ENCODE measurements around the gene C13orf46.

Gene C13orf46

DNA sequence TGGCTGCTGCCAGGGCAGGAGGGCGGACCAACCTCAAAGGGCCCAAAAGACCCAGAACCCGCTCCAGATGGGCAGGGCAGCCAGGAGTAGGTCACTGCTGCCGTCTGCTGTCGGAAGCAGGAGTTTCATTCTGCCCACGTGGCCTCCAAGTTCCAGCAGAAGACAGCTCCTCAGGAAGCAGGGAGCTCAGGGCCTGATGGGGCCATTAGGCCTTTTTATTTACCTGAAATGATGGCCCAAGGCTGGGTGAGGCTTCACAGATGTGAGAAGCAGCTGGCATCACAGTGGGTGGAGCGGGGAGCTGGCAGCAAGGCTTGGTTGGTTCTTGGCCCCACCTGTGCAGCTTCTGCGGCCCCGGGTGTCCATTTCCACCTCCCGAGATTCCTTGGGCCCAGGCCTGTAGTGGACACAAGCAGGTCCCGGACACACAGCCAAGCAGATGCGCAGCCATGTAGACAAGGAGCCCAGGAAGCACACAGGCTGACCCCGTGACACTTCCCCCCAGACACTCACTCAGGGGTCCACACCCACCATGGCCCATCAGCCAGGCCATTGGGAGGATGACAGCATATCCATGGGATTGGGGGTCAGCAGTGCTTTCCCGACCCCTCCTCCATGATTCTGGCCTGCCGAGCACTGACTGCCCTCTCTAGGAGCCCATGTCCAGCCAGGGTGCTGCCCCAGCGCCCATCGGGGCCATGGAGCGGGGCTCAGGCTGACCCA lies 26.4 kb downstream of the C13orf46 start:
- FAIRE-seq (no peak), DNase-seq (ENCODE audit: insufficient read length) (no peak)

DNA sequence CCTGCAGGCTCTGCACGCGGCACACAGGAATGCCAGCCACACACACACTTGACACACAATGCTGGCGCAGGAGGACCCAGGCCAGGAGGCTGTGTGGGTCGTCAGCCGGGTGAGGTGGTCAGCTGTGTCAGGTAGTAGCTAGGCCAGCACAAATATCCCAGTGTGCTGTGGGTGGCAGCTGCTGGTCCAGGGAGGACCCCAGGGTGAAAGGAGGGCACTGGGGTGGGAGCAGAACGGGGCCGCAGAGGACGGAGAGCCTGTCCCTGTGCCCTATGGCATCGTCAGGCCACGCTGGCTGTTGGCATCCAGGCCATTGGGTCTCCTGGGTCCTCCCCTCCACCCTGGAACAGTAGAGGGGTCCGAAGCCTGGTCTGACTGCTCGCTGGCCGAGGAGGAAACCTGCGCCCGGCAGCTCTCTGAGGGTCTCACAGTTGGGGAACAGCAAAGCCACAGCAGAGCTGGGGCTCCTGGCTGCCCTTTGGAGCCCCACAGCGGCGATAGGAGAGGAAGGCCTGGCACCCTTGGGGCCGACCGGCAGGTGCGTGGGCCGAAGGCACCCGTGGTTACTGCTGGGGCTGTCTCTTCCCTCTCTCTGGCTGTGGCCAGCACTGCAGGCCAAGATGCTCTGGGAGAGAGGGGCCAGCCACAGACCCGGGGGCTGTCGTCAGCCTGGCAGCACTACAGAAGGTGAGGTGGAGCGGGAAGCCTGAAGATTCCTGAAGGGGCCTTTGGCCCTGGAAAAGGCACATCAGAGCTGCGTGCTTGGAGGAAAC lies 27.3 kb downstream of the C13orf46 start:
- FAIRE-seq (no peak), DNase-seq (ENCODE audit: insufficient read length) (no peak)
- TF ChIP-seq POLR2A (IDR thresholded peaks at IDR 0.05; ENCODE audit: low read depth, low read length) = no peak
- no peak for TF ChIP-seq POLR2AphosphoS5 (IDR thresholded peaks at IDR 0.05; ENCODE audit: low read depth, low read length)
- TF ChIP-seq TAF1 (IDR thresholded peaks at IDR 0.05; ENCODE audit: borderline replicate concordance, low read depth, low read length) = no peak

More for the DNA sequence above, 26.4 kb downstream of the C13orf46 start:
- TF ChIP-seq POLR2AphosphoS5 (IDR thresholded peaks at IDR 0.05; ENCODE audit: low read depth, low read length) = no peak
- TF ChIP-seq POLR2A (IDR thresholded peaks at IDR 0.05; ENCODE audit: low read depth, low read length) = no peak
- no peak for TF ChIP-seq TAF1 (IDR thresholded peaks at IDR 0.05; ENCODE audit: borderline replicate concordance, low read depth, low read length)

DNA sequence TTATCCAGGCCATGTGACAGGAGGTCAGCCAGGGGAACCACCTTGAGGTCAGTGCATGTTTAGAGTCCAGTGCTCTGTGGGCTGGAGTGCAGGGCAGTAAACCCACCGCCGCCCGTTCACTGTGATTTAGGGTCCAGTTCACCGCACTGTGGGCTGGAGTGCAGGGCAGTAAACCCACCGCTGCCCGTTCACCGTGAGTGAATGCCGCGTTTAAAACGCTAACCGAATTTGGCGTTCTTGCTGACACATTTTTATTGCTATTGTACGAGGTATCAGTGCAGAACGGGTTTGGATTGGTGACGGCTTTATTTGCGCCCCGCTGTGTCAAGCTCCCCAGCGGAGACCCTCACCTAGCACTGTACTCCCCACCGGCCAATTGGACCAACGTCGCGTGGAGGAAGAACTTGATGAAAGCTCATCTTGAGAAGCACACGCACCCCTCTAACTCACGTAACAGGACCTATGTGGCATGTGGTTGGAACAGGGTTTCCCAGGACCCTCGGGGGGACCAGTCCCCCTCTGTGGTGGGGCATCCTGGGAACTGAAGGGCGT lies 27.9 kb downstream of the C13orf46 start:
- FAIRE-seq (no peak), DNase-seq (ENCODE audit: insufficient read length) (no peak)
- no peak for TF ChIP-seq POLR2AphosphoS5 (IDR thresholded peaks at IDR 0.05; ENCODE audit: low read depth, low read length)
- TF ChIP-seq POLR2A (IDR thresholded peaks at IDR 0.05; ENCODE audit: low read depth, low read length) = no peak
- TF ChIP-seq TAF1 (IDR thresholded peaks at IDR 0.05; ENCODE audit: borderline replicate concordance, low read depth, low read length) = no peak

DNA sequence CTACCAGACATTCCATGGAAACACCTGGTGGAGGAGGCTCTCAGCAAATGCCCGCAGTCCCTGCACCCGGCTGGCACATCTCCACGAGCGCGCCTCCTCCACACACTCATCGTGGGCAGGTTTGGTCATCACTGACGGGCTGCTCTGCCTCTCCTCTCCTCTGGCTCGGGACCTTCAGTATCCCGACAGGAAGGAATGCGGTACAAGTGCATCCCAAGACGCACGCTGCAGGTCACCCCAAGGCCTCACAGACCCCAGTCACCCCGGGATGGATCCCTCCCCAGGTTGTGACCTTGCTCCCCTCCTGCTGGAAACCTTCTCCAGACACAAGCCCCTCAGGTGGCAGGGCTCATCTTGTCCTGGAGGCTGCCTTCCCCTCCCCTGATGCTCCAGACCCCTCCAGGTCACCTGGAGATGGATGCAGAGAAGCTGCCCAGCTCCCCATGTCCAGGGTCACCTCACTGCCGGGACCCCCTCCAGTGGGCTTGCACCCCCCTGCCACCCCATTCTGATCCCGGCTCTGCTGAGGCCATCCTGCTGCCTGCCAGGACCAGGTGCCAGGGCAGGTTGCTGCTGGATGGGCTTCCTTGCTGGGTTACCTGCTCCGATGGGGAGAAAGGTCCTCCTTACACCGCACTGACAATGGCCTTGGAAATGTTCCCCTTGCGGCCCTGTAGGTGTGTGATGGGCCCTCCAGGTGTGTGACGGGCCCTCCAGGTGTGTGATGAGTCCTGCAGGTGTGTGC lies 29.9 kb downstream of the C13orf46 start:
- TF ChIP-seq POLR2A (IDR thresholded peaks at IDR 0.05; ENCODE audit: low read depth, low read length) (no peak), TAF1 (IDR thresholded peaks at IDR 0.05; ENCODE audit: borderline replicate concordance, low read depth, low read length) (no peak), POLR2AphosphoS5 (IDR thresholded peaks at IDR 0.05; ENCODE audit: low read depth, low read length) (no peak)

DNA sequence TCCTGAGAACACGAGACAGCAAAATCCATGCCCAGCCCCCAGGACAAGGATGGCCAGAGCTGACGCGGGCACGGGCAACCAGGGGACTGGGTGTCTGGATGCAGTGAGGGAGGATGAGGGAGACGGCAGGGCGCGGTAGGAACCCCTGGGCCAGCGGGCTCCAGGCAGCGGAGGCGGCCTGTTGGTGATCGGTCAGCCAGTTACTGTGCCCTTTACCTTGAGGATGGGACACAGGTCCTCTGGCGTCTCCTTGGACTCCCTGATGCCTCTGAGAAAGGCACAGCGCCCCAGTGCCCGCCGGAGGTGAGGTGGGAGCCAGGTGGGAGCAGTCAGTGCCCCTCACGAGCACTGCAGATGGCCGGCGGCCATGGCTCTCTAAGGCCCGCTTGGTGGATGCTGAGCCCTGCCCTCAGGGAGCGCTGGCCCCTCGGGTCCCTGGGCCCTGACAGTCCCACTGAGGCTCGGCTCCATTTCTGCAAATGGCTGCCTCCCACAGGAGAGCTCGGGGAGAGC lies 31.2 kb downstream of the C13orf46 start:
- FAIRE-seq (no peak), DNase-seq (ENCODE audit: insufficient read length) (no peak)
- TF ChIP-seq TAF1 (IDR thresholded peaks at IDR 0.05; ENCODE audit: borderline replicate concordance, low read depth, low read length) (no peak), POLR2AphosphoS5 (IDR thresholded peaks at IDR 0.05; ENCODE audit: low read depth, low read length) (no peak), POLR2A (IDR thresholded peaks at IDR 0.05; ENCODE audit: low read depth, low read length) (no peak)

More for the DNA sequence above, 29.9 kb downstream of the C13orf46 start:
- DNase-seq (ENCODE audit: insufficient read length) (no peak), FAIRE-seq (no peak)

DNA sequence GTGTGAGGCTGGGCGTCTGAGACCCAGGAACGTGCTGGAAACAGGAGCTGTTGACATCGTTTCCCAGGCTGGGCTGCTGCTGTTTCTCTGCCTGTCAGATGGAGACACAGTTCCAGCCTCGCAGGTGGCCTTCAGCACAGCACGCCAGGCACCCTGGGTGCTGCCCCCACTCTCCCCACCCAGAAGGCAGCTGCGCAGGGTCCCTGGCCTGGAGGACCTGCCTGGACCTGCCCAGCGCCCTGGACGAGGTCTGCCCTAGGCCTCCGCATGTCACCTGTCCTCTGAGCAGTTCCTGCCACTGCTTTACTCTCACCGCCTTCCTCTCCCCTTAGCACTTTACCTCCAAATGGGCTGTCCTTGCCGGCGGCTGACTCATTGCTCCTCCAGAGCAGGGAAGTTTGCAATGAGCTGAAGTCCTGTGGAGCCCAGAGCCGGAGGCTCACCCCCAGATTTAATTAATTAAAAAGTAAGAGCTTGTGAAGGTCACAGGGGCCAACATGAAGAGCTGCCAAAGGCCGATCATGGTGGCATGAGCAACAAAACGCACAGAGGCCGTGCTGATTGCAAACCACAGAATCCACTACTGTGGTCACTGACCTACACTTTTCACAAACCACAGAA lies 32.2 kb downstream of the C13orf46 start:
- no peak for DNase-seq (ENCODE audit: insufficient read length)
- FAIRE-seq = no peak

DNA sequence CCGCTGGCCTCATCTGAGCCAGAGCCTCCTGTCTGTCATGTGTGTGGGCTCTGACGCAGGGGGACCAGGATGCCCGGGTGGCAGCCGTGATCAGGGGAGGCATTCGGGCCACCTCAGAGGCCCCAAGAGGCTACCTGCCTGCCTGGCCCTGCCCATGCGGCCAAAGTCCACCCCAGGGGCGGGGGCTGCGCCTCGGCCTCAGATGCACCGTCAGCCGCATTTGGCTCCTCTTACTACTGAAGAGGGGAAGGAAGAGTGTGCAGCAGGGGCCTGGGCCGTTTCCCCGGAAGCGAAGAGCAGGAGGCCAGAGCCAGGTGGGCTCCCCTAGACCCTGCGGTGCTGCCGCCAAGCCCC lies 34.0 kb downstream of the C13orf46 start:
- FAIRE-seq = no peak
- no peak for DNase-seq (ENCODE audit: insufficient read length)
- TF ChIP-seq POLR2A (IDR thresholded peaks at IDR 0.05; ENCODE audit: low read depth, low read length) = no peak
- no peak for TF ChIP-seq POLR2AphosphoS5 (IDR thresholded peaks at IDR 0.05; ENCODE audit: low read depth, low read length)
- no peak for TF ChIP-seq TAF1 (IDR thresholded peaks at IDR 0.05; ENCODE audit: borderline replicate concordance, low read depth, low read length)

More for the DNA sequence above, 32.2 kb downstream of the C13orf46 start:
- TF ChIP-seq POLR2A (IDR thresholded peaks at IDR 0.05; ENCODE audit: low read depth, low read length) (no peak), POLR2AphosphoS5 (IDR thresholded peaks at IDR 0.05; ENCODE audit: low read depth, low read length) (no peak)

DNA sequence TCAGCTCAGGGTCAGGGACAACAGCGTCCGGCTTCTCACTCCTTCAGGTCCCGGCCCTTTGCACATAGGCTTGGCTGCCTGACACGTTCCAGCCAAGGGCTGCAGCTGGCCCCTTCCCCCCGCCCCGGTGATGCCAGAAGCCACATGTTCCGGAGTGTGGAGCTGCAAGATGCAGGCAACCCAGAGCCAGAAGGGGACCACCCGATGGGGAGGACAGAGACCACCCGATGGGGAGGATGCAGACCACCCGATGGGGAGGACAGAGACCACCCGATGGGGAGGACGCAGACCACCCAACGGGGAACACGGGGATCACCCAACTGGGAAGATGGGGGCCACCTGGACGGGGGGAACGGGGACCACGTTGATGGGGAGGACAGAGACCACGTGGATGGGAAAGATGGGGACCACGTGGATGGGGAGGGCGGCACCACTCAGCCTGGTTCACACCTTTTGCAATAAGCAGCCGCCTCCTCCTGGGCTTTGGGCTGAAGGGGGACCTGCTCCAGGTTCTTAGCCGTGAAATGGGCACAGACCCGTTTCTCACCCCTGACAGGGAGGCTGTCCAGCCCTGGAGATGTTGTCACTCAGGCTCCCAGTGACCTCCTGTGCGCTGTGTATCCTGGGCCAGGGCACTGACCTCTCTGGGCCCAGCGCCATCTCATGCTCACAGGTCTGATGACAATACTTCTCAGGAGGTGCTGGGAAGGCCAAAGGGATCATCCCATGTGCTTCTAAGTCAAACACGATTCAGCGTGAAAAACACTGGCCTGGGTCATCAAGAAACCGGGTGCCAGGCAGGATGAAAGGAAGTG lies 34.5 kb downstream of the C13orf46 start:
- FAIRE-seq = no peak

DNA sequence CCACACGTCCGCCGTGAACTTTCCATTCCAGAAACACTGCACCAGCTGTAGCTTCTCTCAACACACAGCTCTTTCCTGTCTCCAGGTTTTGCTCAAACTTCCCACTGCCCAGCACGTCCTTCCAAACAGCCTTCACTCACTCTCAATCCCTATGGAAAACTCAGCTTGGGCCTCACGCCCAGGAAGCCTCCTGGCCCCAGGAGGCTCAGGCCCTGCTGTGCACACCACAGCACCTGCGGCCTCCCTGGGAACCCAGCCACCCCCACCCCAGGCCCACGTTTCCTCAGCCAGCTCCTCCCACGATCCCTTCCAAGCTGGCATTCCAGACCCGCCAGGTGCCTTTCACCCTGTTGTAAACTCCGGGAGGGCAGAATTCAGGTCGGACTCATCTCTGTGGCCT lies 35.2 kb downstream of the C13orf46 start:
- FAIRE-seq (no peak), DNase-seq (ENCODE audit: insufficient read length) (no peak)
- no peak for TF ChIP-seq POLR2AphosphoS5 (IDR thresholded peaks at IDR 0.05; ENCODE audit: low read depth, low read length)
- TF ChIP-seq TAF1 (IDR thresholded peaks at IDR 0.05; ENCODE audit: borderline replicate concordance, low read depth, low read length) = no peak
- TF ChIP-seq POLR2A (IDR thresholded peaks at IDR 0.05; ENCODE audit: low read depth, low read length) = no peak

More for the DNA sequence above, 34.5 kb downstream of the C13orf46 start:
- TF ChIP-seq TAF1 (IDR thresholded peaks at IDR 0.05; ENCODE audit: borderline replicate concordance, low read depth, low read length) (no peak), POLR2AphosphoS5 (IDR thresholded peaks at IDR 0.05; ENCODE audit: low read depth, low read length) (no peak), POLR2A (IDR thresholded peaks at IDR 0.05; ENCODE audit: low read depth, low read length) (no peak)
- DNase-seq (ENCODE audit: insufficient read length) = no peak

DNA sequence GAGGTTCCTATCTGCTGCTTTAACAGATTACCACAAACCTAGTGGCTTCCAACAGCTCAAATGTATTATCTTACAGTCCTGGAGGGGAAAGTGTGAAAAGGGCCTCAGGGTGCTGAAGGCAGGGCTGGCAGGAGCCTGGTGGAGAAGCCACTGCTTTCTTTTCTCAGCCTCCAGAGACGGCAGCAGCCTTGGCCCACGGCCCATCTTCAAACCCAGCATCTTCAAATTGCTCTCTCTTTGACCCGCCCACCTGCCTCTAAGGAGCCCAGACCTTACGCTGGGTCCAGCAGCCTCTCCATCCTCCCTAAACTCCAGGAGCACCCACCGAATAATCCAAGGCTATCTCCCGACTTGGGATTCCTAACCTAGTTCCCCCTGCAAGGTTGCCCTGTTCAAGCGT lies 35.6 kb downstream of the C13orf46 start:
- no peak for DNase-seq (ENCODE audit: insufficient read length)
- TF ChIP-seq POLR2A (IDR thresholded peaks at IDR 0.05; ENCODE audit: low read depth, low read length) (no peak), POLR2AphosphoS5 (IDR thresholded peaks at IDR 0.05; ENCODE audit: low read depth, low read length) (no peak), TAF1 (IDR thresholded peaks at IDR 0.05; ENCODE audit: borderline replicate concordance, low read depth, low read length) (no peak)
- no peak for FAIRE-seq

All from GM12892 (cell line).